ENCODE measurements around the gene IL27RA.

DNA sequence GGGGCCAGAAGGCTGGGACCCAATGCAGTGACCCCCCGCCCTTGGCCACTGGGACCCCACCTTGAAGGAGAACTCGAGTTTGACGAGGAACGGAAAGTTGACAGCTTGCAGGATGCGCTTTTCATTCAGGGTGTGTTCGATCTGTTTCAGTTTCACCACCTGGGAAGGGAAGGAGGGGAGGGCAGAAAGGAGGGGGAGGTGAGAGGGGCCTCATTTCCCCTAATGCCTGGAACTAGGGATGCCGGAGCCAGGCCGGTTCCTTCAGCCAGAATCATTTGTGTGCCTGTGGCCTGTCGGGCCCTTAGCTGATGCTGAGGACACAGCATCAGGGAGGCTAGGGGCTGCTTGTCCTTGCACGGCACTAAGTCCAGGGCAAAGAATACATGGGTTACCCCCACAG lies 71.2 kb downstream of the IL27RA start:
- TF ChIP-seq POLR2A (IDR thresholded peaks at IDR 0.05; ENCODE audit: low read length) (no peak), GATA1 (IDR thresholded peaks at IDR 0.05; ENCODE audit: low read depth, low read length) (no peak)

Measured in erythroblast (primary cell).